Psoas muscle (tissue), 8 donors: ENCODE data around the gene MAML3. TPM values are rescaled to one million over a fixed set of nuclear protein-coding genes. Genes with fewer than 3 reads are reported as not detected.

Source experiments
- ATAC-seq, 4 donors: fragments of 200-7000 bp; cut with Tn5 transposase; one replicate each; pipeline ENCODE4 v1.9.1; 2020; ENCODE audit warnings: moderate library complexity in 3 of 4, mild to moderate bottlenecking in 2 of 4
- DNase-seq, 2 donors: peaks; one replicate each; pipeline ENCODE4 v3.0.0-alpha.2; 2020
- H3K27ac ChIP-seq: fragments of 200-600 bp; one replicate; pipeline ENCODE4 v1.8.0; 2022
- H3K27me3 ChIP-seq, 3 donors: fragments of 200-600 bp in 1 of 3; one replicate each; pipeline versions ENCODE4 v1.6.1 to v1.8.0; 2013 to 2022; ENCODE audit warnings: low read length in 2 of 3, mild to moderate bottlenecking in 2 of 3, moderate library complexity in 1 of 3; ENCODE audit not compliant: insufficient read depth in 3 of 3
- H3K36me3 ChIP-seq, 2 donors: fragments of 200-600 bp in 1 of 2; one replicate each; pipeline versions ENCODE4 v1.6.1 to v1.8.0; 2013 to 2022; ENCODE audit warnings: low read depth in 1 of 2, mild to moderate bottlenecking in 1 of 2, moderate library complexity in 1 of 2; ENCODE audit not compliant: insufficient read depth in 1 of 2
- H3K4me1 ChIP-seq: fragments of 200-600 bp; one replicate; pipeline ENCODE4 v1.8.0; 2022
- H3K4me3 ChIP-seq: fragments of 200-600 bp; one replicate; pipeline ENCODE4 v1.8.0; 2022; ENCODE audit warnings: mild to moderate bottlenecking
- H3K9me3 ChIP-seq: fragments of 200-600 bp; one replicate; pipeline ENCODE4 v1.8.0; 2022
- CTCF ChIP-seq: fragments of 200-600 bp; IDR thresholded peaks from one replicate; pipeline ENCODE4 v1.8.0; 2022; ENCODE audit warnings: antibody characterized with exemption
- WGBS, 3 donors: extraction: QIAGEN DNeasy Blood & Tissue Kit; methylation state at CpG; one replicate each; pipeline versions ENCODE4 v1.1.6 to v1.1.7; 2013; 5-methylcytosine and 5-hydroxymethylcytosine counted together
- intact Hi-C, 2 donors: fragments of 100-400 bp; cut with DNase I; formaldehyde crosslinking; loops; one replicate each; pipeline versions ENCODE4 v1.11.0 to v1.14.2; 2022
- polyA plus RNA-seq, 3 donors: library from polyadenylated mRNA; stranded (reverse); fragments of 200-250 nt; gene quantifications; one replicate each; pipeline ENCODE4 v1.2.3, GENCODE V29; 2013
- total RNA-seq, 4 donors: library from RNA; stranded (reverse); fragmentation: NEBNext Ultra II Directional in 2 of 4; extraction: Animal tissue kit (Norgen Biotek cat#: 25700) in 2 of 4; gene quantifications; one replicate each; pipeline versions ENCODE4 v1.2.1 to v1.2.4, GENCODE V29; 2021 to 2023
- donor health status: healthy with polysubstance abuse.
- donor health status: DM: no; HTN: no; CAD: no; lungs with moderate emphysema.
- donor health status: Bipolar disorder and iron deficiency.
- donor health status: healthy.
- donor health status: DM: yes; HTN: yes; CAD: no.
- donor health status: DM: no; HTN: no; CAD: no.
- donor health status: DM: no; HTN: no; CAD: no.
- donor health status: DM: yes; HTN: yes; CAD: no.

Gene MAML3
- total and polyA plus RNA-seq, 7 donors = 0.43 to 2.7 (median 0.74) TPM

GRCh38 chr4:140185412-140186081 is 31.6 kb upstream of the MAML3 start:
- Histone ChIP-seq H3K27me3 (no peaks in the 10 kb centered on the region), H3K36me3 (no peaks in the 10 kb centered on the region), H3K27ac (no peak overlapping the region), H3K9me3 (no peaks in the 10 kb centered on the region), H3K4me3 (no peak overlapping the region), H3K4me1 (no peaks in the 10 kb centered on the region)
- DNase-seq (no peak), ATAC-seq (no peak)
- no peak for TF ChIP-seq CTCF
- 65 to 74% (median 73%) methylated on average over 3 of the region's 3 CpGs for WGBS, 3 donors
- intact Hi-C loops = no loop called here

DNA sequence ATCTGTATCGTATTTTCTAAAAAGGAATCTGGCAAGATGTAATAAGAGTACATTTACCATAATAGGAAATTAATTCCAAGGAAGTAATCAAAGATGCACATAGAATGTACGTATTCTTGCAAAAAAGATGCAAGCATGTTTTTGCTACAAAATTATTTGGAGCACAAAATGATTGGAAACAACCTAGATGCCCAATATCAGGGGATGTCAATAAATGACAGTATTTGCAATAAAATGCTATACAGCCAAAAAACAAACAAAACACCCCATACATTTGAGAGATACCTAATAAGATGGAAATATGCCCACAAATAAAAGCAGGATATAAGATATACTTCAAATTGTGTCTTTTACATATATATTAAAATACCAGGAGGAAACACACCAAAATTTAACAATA is 29.3 kb upstream of the MAML3 start:
- H3K9me3 ChIP-seq = no peaks in the 10 kb centered on the region
- no peaks in the 10 kb centered on the region for H3K36me3 ChIP-seq
- TF ChIP-seq CTCF = no peak
- no peaks in the 10 kb centered on the region for H3K4me1 ChIP-seq
- H3K27ac ChIP-seq = no peak overlapping the region
- H3K27me3 ChIP-seq = no peaks in the 10 kb centered on the region
- DNase-seq (no peak), ATAC-seq (no peak)
- WGBS, 3 donors = 96 to 99% (median 99%) methylated on average over 2 of the region's 2 CpGs
- no peak overlapping the region for H3K4me3 ChIP-seq
- intact Hi-C loops = no loop called here

DNA sequence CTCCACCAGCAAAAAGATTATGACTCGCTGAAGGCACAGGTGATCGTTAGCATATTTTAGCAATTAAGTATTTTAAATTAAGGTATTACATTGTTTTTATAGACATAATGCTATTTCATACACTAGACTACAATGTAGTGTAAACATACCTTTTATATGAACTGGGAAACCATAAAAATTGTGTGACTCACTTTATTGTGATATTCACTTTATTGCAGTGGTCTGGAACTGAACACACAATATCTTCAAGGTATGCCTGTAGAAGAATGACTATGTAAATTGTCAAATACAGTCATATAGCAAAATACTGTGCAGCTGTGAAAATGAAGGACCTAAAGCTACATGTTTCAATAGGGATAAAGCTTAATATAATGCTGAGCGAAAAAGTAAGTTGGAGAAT is 26.6 kb upstream of the MAML3 start:
- 94 to 97% (median 97%) methylated on average over 3 of the region's 3 CpGs for WGBS, 3 donors
- Histone ChIP-seq H3K4me1 (no peaks in the 10 kb centered on the region), H3K36me3 (no peaks in the 10 kb centered on the region), H3K9me3 (no peaks in the 10 kb centered on the region), H3K4me3 (no peak overlapping the region), H3K27ac (no peak overlapping the region), H3K27me3 (no peaks in the 10 kb centered on the region)
- no peak for ATAC-seq
- intact Hi-C loops = no loop called here
- no peak for TF ChIP-seq CTCF
- DNase-seq = no peak

- TF ChIP-seq CTCF = no peak
- Histone ChIP-seq H3K9me3 (no peaks in the 10 kb centered on the region), H3K27ac (no peak overlapping the region), H3K36me3 (no peaks in the 10 kb centered on the region), H3K27me3 (no peaks in the 10 kb centered on the region), H3K4me3 (no peak overlapping the region), H3K4me1 (no peaks in the 10 kb centered on the region)
- 84 to 92% (median 89%) methylated on average over 3 of the region's 3 CpGs for WGBS, 3 donors
- ATAC-seq = no peak
- no peak for DNase-seq
- intact Hi-C loops = no loop called here
Measured at GRCh38 chr4:140176735-140177134, 22.8 kb upstream of the MAML3 start.

DNA sequence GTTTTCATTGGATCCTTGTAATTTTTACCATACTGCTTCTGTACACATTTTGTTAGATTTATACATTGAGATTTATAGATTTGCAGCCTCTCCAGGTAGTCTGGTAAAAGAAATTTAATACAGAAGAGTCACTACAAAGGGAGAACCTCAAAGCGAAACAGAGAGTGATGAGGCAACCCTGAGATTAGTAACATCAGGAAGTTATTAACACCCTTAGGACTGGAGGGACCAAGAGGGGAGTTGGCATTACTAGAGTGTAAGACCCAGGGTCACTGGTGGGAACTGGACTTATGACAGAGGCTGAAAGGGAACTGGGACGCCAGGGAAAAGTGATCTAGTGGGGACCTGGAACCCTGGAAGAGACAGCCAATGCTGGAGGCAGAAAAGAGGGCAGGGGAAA is 20.6 kb upstream of the MAML3 start:
- Histone ChIP-seq H3K27me3 (no peaks in the 10 kb centered on the region), H3K4me3 (no peak overlapping the region), H3K36me3 (no peaks in the 10 kb centered on the region), H3K4me1 (no peaks in the 10 kb centered on the region), H3K27ac (no peak overlapping the region), H3K9me3 (no peaks in the 10 kb centered on the region)
- WGBS, 3 donors = 74 to 78% (median 77%) methylated on average over 2 of the region's 2 CpGs
- DNase-seq (no peak), ATAC-seq (no peak)
- intact Hi-C loops = no loop called here
- TF ChIP-seq CTCF = no peak
